H1 (cell line): ENCODE results near the gene IGFBP6. TPM values are rescaled to one million over a fixed set of nuclear protein-coding genes. Genes with fewer than 3 reads are reported as not detected.

Source experiments
- CTCF ChIA-PET: fragments of 300-600 bp; sonication (Branson Sonifier 250); formaldehyde crosslinking; loops from one replicate; lab custom pipeline; 2021; ENCODE audit not compliant: partially characterized antibody; lab: Charles Lee
- POLR2A ChIA-PET: fragments of 300-600 bp; sonication (Branson Sonifier 250); formaldehyde crosslinking; loops from one replicate; lab custom pipeline; 2021; ENCODE audit warnings: inconsistent platforms; ENCODE audit not compliant: partially characterized antibody; lab: Charles Lee
- DNase-seq, 2 experiments: peaks; one replicate each; pipeline versions ENCODE4 v3.0.0 to v3.0.0-alpha.2; 2010 to 2022; ENCODE audit warnings: low spot score in 2 of 2, low read depth in 1 of 2, mixed read lengths in 1 of 2
- FAIRE-seq: peaks from 2 replicates; lab custom pipeline; 2011; peaks lifted over from hg19 to GRCh38; lab: Jason Lieb, UNC
- H2AFZ ChIP-seq: 2 replicates; pipeline ENCODE4 v1.8.1; 2012; ENCODE audit warnings: low read length, inconsistent platforms
- H2AK5ac ChIP-seq: 2 replicates; pipeline ENCODE4 v1.6.1; 2013; ENCODE audit warnings: low read depth, low read length
- H2BK120ac ChIP-seq: replicated peaks from 2 replicates; pipeline ENCODE3; 2013; ENCODE audit warnings: low read depth, low read length, inconsistent platforms
- H2BK12ac ChIP-seq: 2 replicates; pipeline ENCODE4 v1.6.1; 2013; ENCODE audit warnings: low read depth, low read length
- H2BK15ac ChIP-seq: 2 replicates; pipeline ENCODE4 v1.6.1; 2013; ENCODE audit warnings: low read length
- H2BK20ac ChIP-seq: 2 replicates; pipeline ENCODE4 v1.6.1; 2013; ENCODE audit warnings: low read length
- H2BK5ac ChIP-seq: 2 replicates; pipeline ENCODE4 v1.6.1; 2013; ENCODE audit warnings: low read depth, low read length
- H3K14ac ChIP-seq: 2 replicates; pipeline ENCODE4 v1.6.1; 2013; ENCODE audit warnings: inconsistent platforms; ENCODE audit not compliant: insufficient read length
- H3K18ac ChIP-seq: 2 replicates; pipeline ENCODE4 v1.6.1; 2013; ENCODE audit warnings: low read length; ENCODE audit errors: extremely low read depth
- H3K23ac ChIP-seq: 2 replicates; pipeline ENCODE4 v1.6.1; 2013; ENCODE audit warnings: inconsistent platforms; ENCODE audit not compliant: insufficient read length
- H3K23me2 ChIP-seq: 2 replicates; pipeline ENCODE4 v1.6.1; 2013; ENCODE audit warnings: low read depth, low read length
- H3K27ac ChIP-seq: 2 replicates; pipeline ENCODE4 v1.6.1; 2011; ENCODE audit warnings: low read depth, low read length, inconsistent platforms
- H3K27me3 ChIP-seq, 4 experiments: replicated peaks in 1 of 4; 1 replicate in 1 of 4; 2 replicates in 3 of 4; pipeline versions ENCODE4 v1.6.1 to v1.8.1; 2011 to 2013; ENCODE audit warnings: low read length in 3 of 4, mild to moderate bottlenecking in 3 of 4, inconsistent platforms in 2 of 4, mixed read lengths in 2 of 4, moderate library complexity in 1 of 4; ENCODE audit not compliant: control insufficient read depth in 3 of 4, insufficient read depth in 3 of 4; ENCODE audit errors: extremely low read depth in 1 of 4
- H3K36me3 ChIP-seq, 4 experiments: 2 replicates each; pipeline versions ENCODE4 v1.6.1 to v1.8.1; 2011 to 2013; ENCODE audit warnings: mild to moderate bottlenecking in 4 of 4, low read length in 3 of 4, moderate library complexity in 2 of 4, control low read depth in 1 of 4, inconsistent platforms in 1 of 4; ENCODE audit not compliant: insufficient read depth in 4 of 4, control insufficient read depth in 2 of 4
- H3K4ac ChIP-seq: replicated peaks from 2 replicates; pipeline ENCODE3; 2013; ENCODE audit warnings: low read length, low read depth, mixed read lengths, inconsistent platforms; ENCODE audit not compliant: insufficient read length
- H3K4me1 ChIP-seq, 4 experiments: replicated peaks in 1 of 4; 1 replicate in 1 of 4; 2 replicates in 3 of 4; pipeline versions ENCODE4 v1.6.1 to v1.8.1; 2011 to 2013; ENCODE audit warnings: low read length in 3 of 4, inconsistent platforms in 2 of 4, mixed read lengths in 1 of 4; ENCODE audit not compliant: insufficient read depth in 4 of 4, control insufficient read depth in 3 of 4
- H3K4me2 ChIP-seq, 2 experiments: 2 replicates each; pipeline versions ENCODE4 v1.6.1 to v1.8.1; 2011 to 2013; ENCODE audit warnings: low read depth in 2 of 2, low read length in 2 of 2, control low read depth in 1 of 2, inconsistent platforms in 1 of 2, mild to moderate bottlenecking in 1 of 2; ENCODE audit not compliant: insufficient read depth in 1 of 2
- H3K4me3 ChIP-seq, 4 experiments: fragments of 200-600, 300-600 bp in 1 of 4; sonication (generic), shearing (Covaris generic), sonication (Bioruptor Twin) in 1 of 4; 2 replicates each; pipeline versions ENCODE4 v1.5.1 to v1.8.1; 2011 to 2016; ENCODE audit warnings: low read length in 4 of 4, low read depth in 3 of 4, control low read depth in 2 of 4, inconsistent platforms in 2 of 4, mild to moderate bottlenecking in 2 of 4, mixed read lengths in 1 of 4, moderate library complexity in 1 of 4; ENCODE audit not compliant: insufficient read depth in 2 of 4; ENCODE audit errors: extremely low read depth in 1 of 4
- H3K56ac ChIP-seq: replicated peaks from 2 replicates; pipeline ENCODE3; 2013; ENCODE audit warnings: low read depth, mild to moderate bottlenecking, mixed read lengths, low read length, inconsistent platforms; ENCODE audit not compliant: insufficient read length
- H3K79me1 ChIP-seq: 2 replicates; pipeline ENCODE4 v1.6.1; 2013; ENCODE audit warnings: low read depth, low read length, control low read depth
- H3K79me2 ChIP-seq, 2 experiments: 2 replicates each; pipeline versions ENCODE4 v1.6.1 to v1.8.1; 2012 to 2013; ENCODE audit warnings: low read length in 2 of 2, mild to moderate bottlenecking in 2 of 2, inconsistent platforms in 1 of 2; ENCODE audit not compliant: insufficient read depth in 2 of 2, control insufficient read depth in 1 of 2
- H3K9ac ChIP-seq, 4 experiments: replicated peaks in 1 of 4; 1 replicate in 1 of 4; 2 replicates in 3 of 4; pipeline versions ENCODE4 v1.6.1 to v1.8.1; 2011 to 2013; ENCODE audit warnings: low read depth in 3 of 4, low read length in 3 of 4, control low read depth in 2 of 4, mild to moderate bottlenecking in 2 of 4, moderate library complexity in 2 of 4, inconsistent platforms in 1 of 4; ENCODE audit errors: extremely low read depth in 1 of 4
- H3K9me3 ChIP-seq, 2 experiments: 2 replicates each; pipeline versions ENCODE4 v1.6.1 to v1.8.1; 2012 to 2013; ENCODE audit warnings: mild to moderate bottlenecking in 2 of 2, moderate library complexity in 2 of 2, control low read depth in 1 of 2, inconsistent platforms in 1 of 2, low read depth in 1 of 2, low read length in 1 of 2, mixed read lengths in 1 of 2; ENCODE audit not compliant: insufficient read depth in 2 of 2
- H4K20me1 ChIP-seq, 2 experiments: replicated peaks in 1 of 2; 2 replicates each; pipeline versions ENCODE3 to v1.8.1; 2011 to 2013; ENCODE audit warnings: inconsistent platforms in 2 of 2, low read length in 2 of 2, mild to moderate bottlenecking in 1 of 2; ENCODE audit not compliant: insufficient read depth in 2 of 2, control insufficient read depth in 1 of 2
- H4K5ac ChIP-seq: 2 replicates; pipeline ENCODE4 v1.6.1; 2013; ENCODE audit warnings: low read length, low read depth, mixed read lengths, inconsistent platforms; ENCODE audit not compliant: insufficient read length
- H4K8ac ChIP-seq: 2 replicates; pipeline ENCODE4 v1.8.0; 2013; ENCODE audit warnings: mild to moderate bottlenecking, moderate library complexity, low read length, inconsistent platforms; ENCODE audit not compliant: insufficient read depth; ENCODE audit errors: extremely low read depth
- H4K91ac ChIP-seq: replicated peaks from 2 replicates; pipeline ENCODE3; 2013; ENCODE audit warnings: low read length, mixed read lengths, inconsistent platforms; ENCODE audit not compliant: insufficient read length
- CHD1 ChIP-seq: IDR thresholded peaks from 2 replicates; pipeline ENCODE4 v1.6.1; 2012; ENCODE audit warnings: low read depth, low read length, improper control_type of control experiment
- EGR1 ChIP-seq: IDR thresholded peaks from 2 replicates; pipeline ENCODE4 v1.6.1; 2011; ENCODE audit warnings: low read depth, low read length, borderline replicate concordance
- EZH2 ChIP-seq: fragments of 200-600 bp; sonication (generic); IDR thresholded peaks from 2 replicates; pipeline ENCODE4 v1.7.1; 2012; ENCODE audit warnings: low read depth, mild to moderate bottlenecking, moderate library complexity, low read length, inconsistent platforms; ENCODE audit not compliant: severe bottlenecking
- HDAC6 ChIP-seq: IDR thresholded peaks from one replicate; pipeline ENCODE4 v1.7.1; 2012; ENCODE audit warnings: low read depth, mild to moderate bottlenecking, inconsistent platforms, low read length, moderate library complexity
- RAD21 ChIP-seq, 2 experiments: IDR thresholded peaks in 1 of 2; conservative IDR thresholded peaks in 1 of 2; 2 replicates each; pipeline ENCODE4 v1.6.1; 2011; ENCODE audit warnings: low read depth in 2 of 2, low read length in 2 of 2, improper control_type of control experiment in 1 of 2, inconsistent platforms in 1 of 2, mild to moderate bottlenecking in 1 of 2, moderate library complexity in 1 of 2
- SIRT6 ChIP-seq: IDR thresholded peaks from one replicate; pipeline ENCODE4 v1.7.1; 2012; ENCODE audit warnings: low read length, inconsistent platforms
- ZNF274 ChIP-seq: IDR thresholded peaks from 2 replicates; pipeline ENCODE4 v1.7.0; 2012; ENCODE audit warnings: low read length, borderline replicate concordance; ENCODE audit errors: extremely low read depth
- WGBS, 2 experiments: shearing (Covaris generic) in 1 of 2; methylation state at CpG; one replicate each; pipeline versions ENCODE4 v1.1.6 to v1.1.7; 2013 to 2015; ENCODE audit warnings: low lambda C conversion rate in 2 of 2, mixed read lengths in 2 of 2, inconsistent platforms in 1 of 2, low coverage in 1 of 2, missing lambda C conversion rate in 1 of 2; ENCODE audit not compliant: insufficient replicate concordance in 2 of 2, insufficient coverage in 1 of 2, insufficient read length in 1 of 2; ENCODE audit errors: extremely low coverage in 1 of 2, missing lambda C conversion rate in 1 of 2; 5-methylcytosine and 5-hydroxymethylcytosine counted together
- polyA plus RNA-seq, 7 experiments: library from polyadenylated mRNA; depleted of rRNA in 3 of 7; stranded (reverse) in 5 of 7; unstranded in 2 of 7; fragments of >200 nt in 5 of 7; fragments of 200-250 nt in 2 of 7; gene quantifications; 1 replicate in 5 of 7; 2 replicates in 1 of 7; 4 replicates in 1 of 7; pipeline versions ENCODE4 v1.2.1 to v1.2.3, GENCODE V29; 2011 to 2013; ENCODE audit warnings: missing spikeins in 2 of 7, mixed read lengths in 2 of 7
- total RNA-seq: library from RNA; stranded (reverse); fragmentation: NEBNext Ultra II Directional; extraction: Animal tissue kit (Norgen Biotek cat#: 25700); gene quantifications from 2 replicates; pipeline ENCODE4 v1.2.1, GENCODE V29; 2021

Gene IGFBP6
- total and polyA plus RNA-seq, 2 of the 8 experiments (the other 6 are each of a cell fraction or from before 2014, with no cell fraction given): 13.7 to 14.7 TPM

DNA sequence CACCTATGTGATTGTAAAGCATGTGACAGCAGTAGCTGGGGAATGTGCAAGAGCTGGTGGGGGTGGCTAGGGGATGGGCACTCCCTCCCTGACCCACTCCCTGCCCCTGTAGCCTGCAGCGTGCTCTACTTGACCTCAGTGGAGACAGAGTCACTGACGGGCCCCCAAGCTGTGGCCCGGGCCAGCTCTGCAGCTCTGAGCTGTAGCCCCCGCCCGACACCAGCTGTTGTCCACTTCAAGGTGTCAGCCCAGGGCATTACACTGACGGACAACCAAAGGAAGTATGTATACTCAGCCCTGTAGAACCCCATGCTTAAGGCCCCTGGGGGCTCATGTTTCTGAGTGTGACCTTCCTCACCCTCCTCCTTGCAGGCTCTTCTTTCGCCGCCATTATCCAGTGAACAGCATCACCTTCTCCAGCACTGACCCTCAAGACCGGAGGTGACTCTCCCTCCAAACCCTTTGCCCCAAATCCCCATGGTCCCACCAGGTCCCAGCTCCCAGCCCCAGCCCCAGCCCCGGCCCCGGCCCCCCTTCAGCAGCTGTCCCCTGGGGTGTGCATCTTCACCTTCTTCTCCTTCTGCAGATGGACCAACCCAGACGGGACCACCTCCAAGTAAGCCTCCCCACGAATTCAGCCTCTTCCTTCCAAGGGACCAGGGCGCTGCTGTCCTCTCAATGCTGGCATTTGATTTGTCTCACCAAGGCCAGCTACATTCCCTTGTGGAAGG lies 34.3 kb upstream of the IGFBP6 start:
- no peak overlapping the region for H3K23ac ChIP-seq
- H4K5ac ChIP-seq: no peak overlapping the region
- H3K56ac ChIP-seq: no peak overlapping the region
- no peak overlapping the region for H2BK12ac ChIP-seq
- H3K36me3 ChIP-seq: no peaks in the 10 kb centered on the region
- H2BK120ac ChIP-seq: no peak overlapping the region
- no peak overlapping the region for H4K8ac ChIP-seq
- H3K9me3 ChIP-seq: no peaks in the 10 kb centered on the region
- H2BK15ac ChIP-seq: no peak overlapping the region
- H3K23me2 ChIP-seq: no peaks in the 10 kb centered on the region
- peaks cover 0 to 2% of the 10 kb centered on the region in 2 experiments for H4K20me1 ChIP-seq
- CTCF ChIA-PET: interaction anchor here (0.6 to 22.4 kb wide), 11 partner anchors 14 to 258 kb away, joined by 3 to 531 read pairs (median 4); partner anchors contain the start of genes AAAS, IGFBP6, SOAT2 and SPRYD3
- H3K79me1 ChIP-seq: no peaks in the 10 kb centered on the region
- no peak for TF ChIP-seq EZH2
- no peak for TF ChIP-seq EGR1
- TF ChIP-seq ZNF274: no peak
- no peak for TF ChIP-seq SIRT6
- no peak for TF ChIP-seq RAD21 (IDR thresholded peaks at IDR 0.05 in 1 of 2, conservative IDR thresholded peaks at IDR 0.05 in 1 of 2; ENCODE audit: low read depth in 2 of 2, low read length in 2 of 2)
- no peak for TF ChIP-seq HDAC6
- TF ChIP-seq CHD1: no peak
- TF ChIP-seq, all 59 proteins: peak for 0
- H3K4ac ChIP-seq: no peak overlapping the region
- H2AK5ac ChIP-seq: no peak overlapping the region
- no peak overlapping the region for H3K9ac ChIP-seq
- 87% methylated on average over 13 of the region's 14 CpGs; no CpG with 5 or more reads in 1 of the 2 experiments for whole genome bisulfite sequencing, 2 experiments
- no peak overlapping the region for H3K4me2 ChIP-seq
- FAIRE-seq: no peak
- H2AFZ ChIP-seq: no peak overlapping the region
- peaks cover 0 to 4% (median 1%) of the 10 kb centered on the region in 4 experiments; a peak in 3 of 7 replicates for H3K27me3 ChIP-seq
- H3K79me2 ChIP-seq: no peaks in the 10 kb centered on the region
- no peak overlapping the region for H4K91ac ChIP-seq
- no peak overlapping the region for H3K27ac ChIP-seq
- H3K4me3 ChIP-seq: no peak overlapping the region
- no peak overlapping the region for H3K18ac ChIP-seq
- peaks cover 0 to 7% (median 0%) of the 10 kb centered on the region in 4 experiments; a peak in 2 of 7 replicates for H3K4me1 ChIP-seq
- H3K14ac ChIP-seq: no peak overlapping the region
- POLR2A ChIA-PET: interaction anchor here (0.6 to 2.0 kb wide), 6 partner anchors 10 to 243 kb away, joined by 3 to 6 read pairs (median 4); partner anchors contain the start of gene SPRYD3
- DNase-seq: no peak
- H2BK20ac ChIP-seq: no peak overlapping the region; the same call in 1 of the 2 replicates
- no peak overlapping the region for H2BK5ac ChIP-seq
